ENCODE results near the gene MYH7B.

The MYH7B gene

DNA sequence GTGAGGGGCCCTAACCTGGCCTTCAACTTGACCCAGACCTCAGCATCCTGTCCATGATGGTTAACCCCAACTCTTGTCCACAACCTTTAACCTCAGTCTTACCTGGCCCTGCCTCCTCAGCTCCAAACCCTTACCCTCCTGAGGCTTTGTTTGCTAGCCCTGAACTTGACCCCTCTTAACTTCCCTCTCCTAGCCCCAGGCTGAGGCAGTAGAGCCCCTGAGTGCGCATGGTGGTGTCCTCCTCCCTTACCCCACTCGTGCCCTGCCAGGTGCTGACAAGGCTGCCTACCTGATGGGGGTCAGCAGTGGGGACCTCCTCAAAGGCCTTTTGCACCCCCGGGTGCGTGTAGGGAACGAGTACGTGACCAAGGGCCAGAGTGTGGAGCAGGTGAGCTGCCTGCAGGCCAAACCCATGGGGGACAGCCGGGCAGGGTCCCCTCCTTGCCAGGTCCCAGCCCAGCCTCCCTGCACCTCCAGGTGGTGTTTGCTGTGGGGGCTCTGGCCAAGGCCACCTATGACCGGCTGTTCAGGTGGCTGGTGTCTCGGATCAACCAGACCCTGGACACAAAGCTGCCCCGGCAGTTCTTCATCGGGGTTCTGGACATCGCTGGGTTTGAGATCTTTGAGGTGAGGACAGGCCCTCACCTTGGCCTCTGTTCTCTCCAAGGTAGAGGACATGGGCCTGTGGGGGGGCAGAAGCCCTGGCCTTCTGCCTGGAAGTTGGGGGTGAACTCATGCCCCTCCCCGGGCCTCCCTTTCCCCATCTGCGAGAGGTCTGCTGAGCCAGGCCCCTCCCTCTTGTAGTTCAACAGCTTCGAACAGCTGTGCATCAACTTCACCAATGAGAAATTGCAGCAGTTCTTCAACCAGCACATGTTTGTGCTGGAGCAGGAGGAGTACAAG, 31.9 kb downstream of the MYH7B start:
- H3K4me3 ChIP-seq (ENCODE audit: low read depth, low read length): no peak overlapping the region
- TF ChIP-seq CTCF (IDR thresholded peaks at IDR 0.05; ENCODE audit: low read depth, low read length): no peak

GRCh38 chr20:34988191-34988540, 32.5 kb downstream of the MYH7B start:
- TF ChIP-seq CTCF (IDR thresholded peaks at IDR 0.05; ENCODE audit: low read depth, low read length): no peak
- no peak overlapping the region for H3K4me3 ChIP-seq (ENCODE audit: low read depth, low read length)

DNA sequence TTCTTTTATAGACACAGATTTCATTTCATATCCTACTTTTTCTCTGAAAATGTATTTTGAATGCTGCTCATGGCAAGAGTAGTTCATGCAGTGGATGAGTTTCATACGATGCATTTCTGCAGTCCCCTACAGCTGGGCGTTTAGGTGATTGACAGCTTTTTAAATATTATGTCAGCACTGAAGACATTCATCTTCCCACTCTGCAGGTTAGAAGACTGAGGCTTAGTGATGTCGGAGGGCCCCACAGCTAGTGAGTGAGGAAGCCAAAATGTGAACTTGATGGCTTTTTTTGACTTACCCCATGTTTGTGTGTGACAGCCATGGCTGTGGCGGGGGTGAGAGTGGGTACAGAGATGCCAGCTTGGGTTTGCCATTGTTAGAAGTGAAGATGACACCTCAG, 33.5 kb downstream of the MYH7B start:
- no peak for TF ChIP-seq CTCF (IDR thresholded peaks at IDR 0.05; ENCODE audit: low read depth, low read length)
- H3K4me3 ChIP-seq (ENCODE audit: low read depth, low read length): no peak overlapping the region

GRCh38 chr20:34989670-34990069, 34.0 kb downstream of the MYH7B start:
- TF ChIP-seq CTCF (IDR thresholded peaks at IDR 0.05; ENCODE audit: low read depth, low read length): no peak
- H3K4me3 ChIP-seq (ENCODE audit: low read depth, low read length): no peak overlapping the region

GRCh38 chr20:34990231-34990630, 34.6 kb downstream of the MYH7B start:
- no peak for TF ChIP-seq CTCF (IDR thresholded peaks at IDR 0.05; ENCODE audit: low read depth, low read length)
- H3K4me3 ChIP-seq (ENCODE audit: low read depth, low read length): no peak overlapping the region

DNA sequence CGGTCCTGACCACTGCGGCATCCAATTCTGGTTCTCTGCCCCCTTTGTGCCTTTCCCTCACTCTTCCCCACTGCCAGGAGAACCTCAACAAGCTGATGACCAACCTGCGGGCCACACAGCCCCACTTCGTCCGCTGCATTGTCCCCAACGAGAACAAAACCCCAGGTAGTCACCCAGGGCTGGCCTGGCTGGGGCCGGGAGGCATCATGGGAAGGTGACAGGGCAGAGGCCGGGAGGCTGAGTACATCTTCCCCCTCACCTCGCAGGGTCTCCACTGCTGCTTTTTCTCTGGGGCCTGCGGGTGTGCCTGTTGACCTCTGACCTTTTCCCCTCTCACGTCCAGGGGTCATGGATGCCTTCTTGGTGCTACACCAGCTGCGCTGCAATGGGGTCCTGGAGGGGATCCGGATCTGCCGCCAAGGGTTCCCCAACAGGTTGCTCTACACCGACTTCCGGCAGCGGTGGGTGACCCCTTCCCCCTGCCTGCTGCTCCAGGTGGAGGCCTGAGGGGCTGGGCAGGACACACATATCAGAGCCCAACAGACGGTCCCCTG, 35.1 kb downstream of the MYH7B start:
- no peak overlapping the region for H3K4me3 ChIP-seq (ENCODE audit: low read depth, low read length)
- no peak for TF ChIP-seq CTCF (IDR thresholded peaks at IDR 0.05; ENCODE audit: low read depth, low read length)

GRCh38 chr20:34992751-34993417, 37.2 kb downstream of the MYH7B start:
- no peak overlapping the region for H3K4me3 ChIP-seq (ENCODE audit: low read depth, low read length)
- no peak for TF ChIP-seq CTCF (IDR thresholded peaks at IDR 0.05; ENCODE audit: low read depth, low read length)
